Temporal lobe (tissue), 1 donor: ENCODE results near the gene KRT84. TPM values are rescaled to one million over a fixed set of nuclear protein-coding genes. Genes with fewer than 3 reads are reported as not detected.

Experiments used
- total RNA-seq: library from RNA; depleted of rRNA; stranded (reverse); fragments of >200 nt; gene quantifications from one replicate; pipeline ENCODE4 v1.2.3, GENCODE V29; 2014

The KRT84 gene
- total RNA-seq, 1 donor from 2014 or later, result not detected

Other genes starting within 250 kb of the KRT84 start
- gene KRT80, start 193.6 kb downstream of the KRT84 start, total RNA-seq, result under 0.01 TPM
- not detected for gene KRT7, start 152.4 kb downstream of the KRT84 start, total RNA-seq
- under 0.01 TPM for gene KRT86, start 111.0 kb downstream of the KRT84 start, total RNA-seq
- not detected for gene KRT81, start 94.1 kb downstream of the KRT84 start, total RNA-seq
- not detected for gene KRT83, start 64.3 kb downstream of the KRT84 start, total RNA-seq
- not detected for gene KRT85, start 18.2 kb downstream of the KRT84 start, total RNA-seq
- gene KRT82, start 20.7 kb upstream of the KRT84 start, total RNA-seq, result not detected
- not detected for gene KRT75, start 48.7 kb upstream of the KRT84 start, total RNA-seq
- gene KRT6B, start 66.5 kb upstream of the KRT84 start, total RNA-seq, result 0.25 TPM
- gene KRT6C, start 88.2 kb upstream of the KRT84 start, total RNA-seq, result not detected
- not detected for gene KRT6A, start 107.6 kb upstream of the KRT84 start, total RNA-seq
- 0.74 TPM for gene KRT5, start 134.7 kb upstream of the KRT84 start, total RNA-seq
- 0.25 TPM for gene KRT71, start 167.5 kb upstream of the KRT84 start, total RNA-seq
- gene KRT74, start 188.2 kb upstream of the KRT84 start, total RNA-seq, result not detected
- not detected for gene KRT72, start 215.8 kb upstream of the KRT84 start, total RNA-seq
- gene KRT73, start 232.9 kb upstream of the KRT84 start, total RNA-seq, result not detected